Trophoblast cell (in vitro differentiated cells and primary cell): ENCODE measurements around the gene GRK4.

ENCODE experiments used
- DNase-seq, 2 donors: peaks; one replicate each; pipeline ENCODE4 v3.0.0-alpha.2; 2016
- H2AFZ ChIP-seq: 2 replicates; pipeline ENCODE4 v1.6.1; 2013; ENCODE audit warnings: low read length, moderate library complexity, mild to moderate bottlenecking; ENCODE audit not compliant: insufficient read depth, poor library complexity
- H2AK5ac ChIP-seq: 2 replicates; pipeline ENCODE4 v1.6.1; 2013; ENCODE audit warnings: mild to moderate bottlenecking, low read length
- H2BK120ac ChIP-seq: 2 replicates; pipeline ENCODE4 v1.6.1; 2013; ENCODE audit warnings: low read length, mild to moderate bottlenecking, moderate library complexity; ENCODE audit not compliant: insufficient read depth, poor library complexity
- H2BK12ac ChIP-seq: 2 replicates; pipeline ENCODE4 v1.6.1; 2013; ENCODE audit warnings: mild to moderate bottlenecking, low read length, moderate library complexity
- H2BK5ac ChIP-seq: 2 replicates; pipeline ENCODE4 v1.6.1; 2013; ENCODE audit warnings: low read length, low read depth, moderate library complexity, mild to moderate bottlenecking; ENCODE audit not compliant: poor library complexity
- H3K14ac ChIP-seq: 2 replicates; pipeline ENCODE4 v1.6.1; 2013; ENCODE audit warnings: mild to moderate bottlenecking, low read length
- H3K18ac ChIP-seq: 2 replicates; pipeline ENCODE4 v1.6.1; 2013; ENCODE audit warnings: mild to moderate bottlenecking, low read length
- H3K23ac ChIP-seq: 2 replicates; pipeline ENCODE4 v1.6.1; 2013; ENCODE audit warnings: low read length
- H3K27ac ChIP-seq: 2 replicates; pipeline ENCODE4 v1.5.1; 2013; ENCODE audit warnings: low read depth, mild to moderate bottlenecking, inconsistent platforms, low read length, moderate library complexity
- H3K27me3 ChIP-seq: 2 replicates; pipeline ENCODE4 v1.6.1; 2013; ENCODE audit warnings: inconsistent platforms, mild to moderate bottlenecking, low read length, moderate library complexity; ENCODE audit not compliant: insufficient read depth
- H3K36me3 ChIP-seq, 2 experiments: 1 replicate in 1 of 2; 2 replicates in 1 of 2; pipeline ENCODE4 v1.6.1; 2013; ENCODE audit warnings: low read length in 2 of 2, mild to moderate bottlenecking in 2 of 2, moderate library complexity in 1 of 2; ENCODE audit not compliant: insufficient read depth in 2 of 2, control insufficient read depth in 1 of 2
- H3K4ac ChIP-seq: 2 replicates; pipeline ENCODE4 v1.6.1; 2013; ENCODE audit warnings: low read depth, mild to moderate bottlenecking, low read length, moderate library complexity
- H3K4me1 ChIP-seq, 2 experiments: 1 replicate in 1 of 2; 2 replicates in 1 of 2; pipeline ENCODE4 v1.6.1; 2013; ENCODE audit warnings: low read length in 2 of 2, mild to moderate bottlenecking in 2 of 2, moderate library complexity in 1 of 2; ENCODE audit not compliant: insufficient read depth in 2 of 2, control insufficient read depth in 1 of 2
- H3K4me2 ChIP-seq: 2 replicates; pipeline ENCODE4 v1.6.1; 2013; ENCODE audit warnings: inconsistent platforms, mild to moderate bottlenecking, low read length, moderate library complexity
- H3K4me3 ChIP-seq: 2 replicates; pipeline ENCODE4 v1.5.1; 2013; ENCODE audit warnings: mild to moderate bottlenecking, low read depth, low read length, inconsistent platforms
- H3K79me1 ChIP-seq: one replicate; pipeline ENCODE4 v1.6.1; 2013; ENCODE audit warnings: low read length
- H3K79me2 ChIP-seq: 2 replicates; pipeline ENCODE4 v1.6.1; 2013; ENCODE audit warnings: low read length, mild to moderate bottlenecking; ENCODE audit not compliant: control insufficient read depth, insufficient read depth, poor library complexity
- H3K9ac ChIP-seq: 2 replicates; pipeline ENCODE4 v1.6.1; 2013; ENCODE audit warnings: mild to moderate bottlenecking, low read length
- H3K9me3 ChIP-seq: 2 replicates; pipeline ENCODE4 v1.6.1; 2013; ENCODE audit warnings: low read depth, mild to moderate bottlenecking, control low read depth, inconsistent platforms, low read length; ENCODE audit not compliant: insufficient read depth
- H4K12ac ChIP-seq: 2 replicates; pipeline ENCODE4 v1.6.1; 2013; ENCODE audit warnings: low read depth, mild to moderate bottlenecking, low read length, moderate library complexity
- H4K8ac ChIP-seq: 2 replicates; pipeline ENCODE4 v1.6.1; 2013; ENCODE audit warnings: low read depth, mild to moderate bottlenecking, low read length, moderate library complexity
- H4K91ac ChIP-seq: one replicate; pipeline ENCODE4 v1.6.1; 2013; ENCODE audit warnings: low read depth, mild to moderate bottlenecking, low read length, moderate library complexity
- WGBS: extraction: QIAGEN DNeasy Blood & Tissue Kit; methylation state at CpG from one replicate; pipeline ENCODE4 v1.1.7; 2013; ENCODE audit warnings: missing lambda C conversion rate; ENCODE audit not compliant: insufficient read length, insufficient coverage; ENCODE audit errors: extremely low coverage; 5-methylcytosine and 5-hydroxymethylcytosine counted together

The GRK4 gene

DNA sequence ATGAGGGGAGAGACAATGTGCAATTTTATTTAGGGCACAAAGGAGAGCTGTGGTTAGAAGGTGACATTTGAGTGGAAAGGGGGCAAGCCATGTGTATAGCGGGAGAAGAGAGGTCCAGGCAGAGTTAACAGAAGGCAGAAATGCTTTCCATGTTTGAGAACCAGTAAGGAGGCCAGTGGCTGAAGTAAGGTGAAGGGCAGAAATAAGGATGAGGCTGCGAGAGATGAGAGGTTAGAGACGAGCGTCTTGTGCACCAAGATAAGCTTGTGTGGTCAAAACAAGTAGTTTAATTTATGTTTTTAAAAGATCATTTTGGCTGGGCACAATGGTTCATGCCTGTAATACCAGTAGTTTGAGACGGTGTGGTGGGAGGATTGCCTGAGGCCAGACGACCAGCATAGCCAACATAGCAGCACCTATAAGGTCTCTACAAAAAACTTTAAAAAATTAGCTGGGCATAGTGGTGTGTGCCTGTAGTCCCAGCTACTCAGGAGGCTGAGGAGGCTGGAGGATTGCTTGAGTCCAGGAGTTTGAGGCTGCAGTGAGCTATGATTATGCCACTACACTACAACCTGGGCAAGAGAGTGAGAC lies 119.6 kb downstream of the GRK4 start:
- Histone ChIP-seq H4K91ac (no peak overlapping the region), H2BK120ac (no peak overlapping the region), H3K27me3 (no peaks in the 10 kb centered on the region), H2BK5ac (no peak overlapping the region), H2AK5ac (no peak overlapping the region), H3K36me3 (peaks cover 2% of the 10 kb centered on the region in 2 experiments), H3K79me1 (no peaks in the 10 kb centered on the region), H3K4me3 (no peak overlapping the region), H3K27ac (no peak overlapping the region), H3K14ac (no peak overlapping the region), H3K4ac (peak overlapping the region; percentile 50), H3K18ac (no peak overlapping the region), H3K9ac (no peak overlapping the region), H3K4me2 (no peak overlapping the region), H3K79me2 (peaks cover 2% of the 10 kb centered on the region), H3K9me3 (no peaks in the 10 kb centered on the region), H3K4me1 (peaks cover 6 to 10% of the 10 kb centered on the region in 2 experiments), H2AFZ (no peak overlapping the region), H4K8ac (no peak overlapping the region), H2BK12ac (no peak overlapping the region), H4K12ac (no peak overlapping the region), H3K23ac (no peak overlapping the region)
- no CpG with 5 or more reads among the region's 6 CpGs for WGBS
- peak; percentile 74 to 86 for DNase-seq

DNA sequence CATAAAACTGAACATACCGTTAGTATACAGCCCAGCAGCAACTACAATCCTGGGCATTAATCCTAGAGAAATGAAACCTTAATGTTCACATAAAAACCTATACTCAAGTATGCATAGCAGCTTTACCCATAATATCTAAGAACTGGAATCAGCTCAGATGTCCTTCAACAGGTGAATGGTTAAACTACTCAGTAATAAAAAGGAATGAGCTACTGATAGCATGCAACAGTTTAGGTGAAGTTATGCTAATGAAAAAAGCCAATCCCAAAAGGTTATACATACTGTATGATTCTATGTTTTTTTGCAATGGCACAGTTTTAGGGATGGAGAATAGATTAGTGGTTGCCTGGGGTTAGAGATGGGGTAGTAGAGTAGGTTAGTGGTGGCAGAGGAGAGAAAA lies 120.4 kb downstream of the GRK4 start:
- H3K4me3 ChIP-seq, result no peak overlapping the region
- no peaks in the 10 kb centered on the region for H3K79me1 ChIP-seq
- H3K9ac ChIP-seq, result no peak overlapping the region
- peaks cover 2% of the 10 kb centered on the region in 2 experiments for H3K36me3 ChIP-seq
- no peak overlapping the region for H3K14ac ChIP-seq
- no peak overlapping the region for H4K8ac ChIP-seq
- H2BK120ac ChIP-seq, result no peak overlapping the region
- no peak overlapping the region for H3K4ac ChIP-seq
- DNase-seq, result no peak
- H3K18ac ChIP-seq, result no peak overlapping the region
- no peaks in the 10 kb centered on the region for H3K27me3 ChIP-seq
- H3K9me3 ChIP-seq, result no peaks in the 10 kb centered on the region
- H3K23ac ChIP-seq, result no peak overlapping the region
- no peak overlapping the region for H4K91ac ChIP-seq
- peaks cover 2% of the 10 kb centered on the region for H3K79me2 ChIP-seq
- no peak overlapping the region for H3K4me2 ChIP-seq
- H2AK5ac ChIP-seq, result no peak overlapping the region
- no peak overlapping the region for H2BK5ac ChIP-seq
- no peak overlapping the region for H2BK12ac ChIP-seq
- peaks cover 6 to 10% of the 10 kb centered on the region in 2 experiments for H3K4me1 ChIP-seq
- H3K27ac ChIP-seq, result no peak overlapping the region
- H2AFZ ChIP-seq, result no peak overlapping the region
- no peak overlapping the region for H4K12ac ChIP-seq
- no CpG with 5 or more reads among the region's 1 CpG for WGBS

DNA sequence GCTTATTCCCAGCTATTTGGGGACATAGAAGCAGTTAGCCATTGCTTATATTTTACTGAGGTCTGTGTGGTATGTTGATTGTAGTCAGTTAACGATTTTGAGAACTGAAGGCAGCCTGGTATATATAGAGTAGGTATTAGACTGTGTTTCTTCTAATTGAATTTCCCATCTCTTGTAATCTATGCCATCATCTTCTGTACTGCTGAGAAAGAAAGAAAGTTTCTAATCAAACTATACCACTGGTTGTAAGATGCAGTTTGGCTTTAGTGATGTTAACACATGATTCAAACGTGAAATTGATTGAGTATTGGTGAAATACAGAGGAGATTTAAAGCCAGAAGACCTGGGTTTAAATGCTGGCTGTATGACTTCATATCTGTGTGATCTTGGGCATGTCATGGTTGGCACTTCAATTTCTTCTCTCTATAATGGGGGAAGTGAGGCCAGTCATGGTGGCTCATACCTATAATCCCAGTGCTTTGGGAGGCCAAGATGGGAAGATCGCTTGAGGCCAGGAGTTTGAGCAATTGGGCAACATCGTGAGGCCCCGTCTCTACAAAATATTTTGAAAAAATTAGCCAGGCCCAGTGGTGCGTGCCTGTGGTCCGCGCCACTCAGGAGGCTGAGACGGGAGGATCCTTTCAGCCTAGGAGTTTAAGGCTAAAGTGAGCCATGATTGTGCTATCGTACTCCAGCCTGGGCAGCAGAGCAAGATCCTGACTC lies 122.7 kb downstream of the GRK4 start:
- peaks cover 6 to 10% of the 10 kb centered on the region in 2 experiments for H3K4me1 ChIP-seq
- H3K23ac ChIP-seq, result no peak overlapping the region
- H3K27ac ChIP-seq, result no peak overlapping the region
- no peak overlapping the region for H3K9ac ChIP-seq
- no peak overlapping the region for H2BK120ac ChIP-seq
- no peaks in the 10 kb centered on the region for H3K27me3 ChIP-seq
- no peak overlapping the region for H4K8ac ChIP-seq
- WGBS, result no CpG with 5 or more reads among the region's 10 CpGs
- peak; percentile 82 to 86 for DNase-seq
- peak overlapping the region; percentile 55 for H3K4ac ChIP-seq
- no peak overlapping the region for H3K4me2 ChIP-seq
- H2BK12ac ChIP-seq, result no peak overlapping the region
- no peaks in the 10 kb centered on the region for H3K9me3 ChIP-seq
- H3K14ac ChIP-seq, result no peak overlapping the region
- H3K18ac ChIP-seq, result peak overlapping the region; percentile 37
- H3K79me1 ChIP-seq, result no peaks in the 10 kb centered on the region
- H4K91ac ChIP-seq, result no peak overlapping the region
- H4K12ac ChIP-seq, result no peak overlapping the region
- no peak overlapping the region for H2AFZ ChIP-seq
- H3K79me2 ChIP-seq, result no peaks in the 10 kb centered on the region
- no peak overlapping the region for H3K4me3 ChIP-seq
- no peak overlapping the region for H2BK5ac ChIP-seq
- H3K36me3 ChIP-seq, result peaks cover 3 to 4% of the 10 kb centered on the region in 2 experiments
- H2AK5ac ChIP-seq, result no peak overlapping the region

DNA sequence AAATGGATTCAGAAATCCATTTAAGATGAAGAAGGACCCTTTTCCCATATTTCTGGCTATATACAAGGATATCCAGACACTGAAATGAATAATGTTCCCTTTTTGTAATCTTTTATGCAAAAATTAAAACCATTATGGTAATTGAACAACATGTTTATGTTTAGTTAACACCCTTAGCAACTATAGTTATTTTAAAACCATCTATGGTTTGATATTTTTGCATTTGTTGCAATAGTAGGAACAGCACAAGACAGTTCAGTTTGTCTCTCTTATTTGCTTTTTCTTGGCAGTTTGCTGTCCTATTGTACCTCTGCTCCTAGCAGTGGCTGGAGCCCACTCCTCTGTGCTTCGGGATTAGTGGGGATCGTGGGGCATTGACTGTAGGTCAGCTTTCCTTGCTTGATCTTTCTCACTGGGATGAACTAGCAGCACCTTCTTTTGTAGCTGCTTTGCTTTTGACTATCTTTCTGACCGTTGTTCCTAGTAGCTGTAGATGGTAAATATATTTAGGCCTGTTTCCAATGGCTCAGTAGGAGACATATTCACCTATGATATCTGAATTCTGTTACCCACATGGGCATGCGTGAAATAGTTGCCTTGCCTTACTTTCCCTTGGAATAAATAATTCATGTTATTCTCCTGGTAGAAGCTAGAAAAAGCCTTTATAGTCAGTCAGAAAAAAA lies 123.9 kb downstream of the GRK4 start:
- H3K14ac ChIP-seq, result no peak overlapping the region
- no peak overlapping the region for H3K27ac ChIP-seq
- H3K36me3 ChIP-seq, result peaks cover 4 to 5% of the 10 kb centered on the region in 2 experiments
- no peaks in the 10 kb centered on the region for H3K9me3 ChIP-seq
- no peak overlapping the region for H4K91ac ChIP-seq
- no peak overlapping the region for H2BK120ac ChIP-seq
- no peak overlapping the region for H3K9ac ChIP-seq
- no peak overlapping the region for H4K8ac ChIP-seq
- H3K4me1 ChIP-seq, result peaks cover 6 to 10% of the 10 kb centered on the region in 2 experiments
- no peak overlapping the region for H2BK5ac ChIP-seq
- H3K4me2 ChIP-seq, result no peak overlapping the region
- H3K18ac ChIP-seq, result no peak overlapping the region
- no peaks in the 10 kb centered on the region for H3K79me2 ChIP-seq
- H3K4ac ChIP-seq, result no peak overlapping the region
- no peak overlapping the region for H2AK5ac ChIP-seq
- no peak overlapping the region for H2BK12ac ChIP-seq
- no peak for DNase-seq
- no peak overlapping the region for H3K4me3 ChIP-seq
- H3K27me3 ChIP-seq, result no peaks in the 10 kb centered on the region
- no peak overlapping the region for H2AFZ ChIP-seq
- H4K12ac ChIP-seq, result no peak overlapping the region
- no CpG with 5 or more reads among the region's 4 CpGs for WGBS
- H3K23ac ChIP-seq, result no peak overlapping the region
- no peaks in the 10 kb centered on the region for H3K79me1 ChIP-seq
